ENCODE results near the gene SLC25A28. TPM values are rescaled to one million over a fixed set of nuclear protein-coding genes. Genes with fewer than 3 reads are reported as not detected.

Gene SLC25A28
- total RNA-seq, 1 experiment from 2014 or later = 36.7 TPM

DNA sequence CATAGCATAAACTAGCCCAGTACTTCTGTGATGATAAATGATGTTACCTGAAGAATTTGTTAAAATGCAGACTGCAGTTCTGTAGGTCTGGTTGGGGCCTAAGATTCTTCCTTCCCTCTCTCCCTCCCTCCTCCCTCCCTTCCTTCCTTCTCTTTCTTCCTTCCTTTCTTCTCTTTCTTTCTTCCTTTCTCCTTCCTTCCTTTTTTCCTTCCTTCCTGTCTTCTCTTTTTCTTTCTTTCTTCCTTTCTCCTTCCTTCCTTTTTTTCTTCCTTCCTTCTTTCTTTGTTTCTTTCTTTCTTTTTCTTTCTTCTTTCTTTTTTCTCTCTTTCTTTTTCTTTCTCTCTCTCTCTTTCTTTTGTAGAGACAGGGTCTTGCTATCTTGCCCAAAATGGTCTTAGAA is 3.7 kb upstream of the SLC25A28 start:
- peaks cover 33% of the 10 kb centered on the region for H3K4me1 Mint-ChIP-seq (ENCODE audit: low read depth, unreplicated experiment)
- BruUV-seq (replicated peaks) = no TSS peak
- H3K4me1 ChIP-seq = peaks cover 8% of the 10 kb centered on the region
- H3K27me3 Mint-ChIP-seq (ENCODE audit: insufficient read depth, unreplicated experiment) = no peaks in the 10 kb centered on the region
- ChIA-PET CTCF (no interaction called here), POLR2A (no interaction called here)
- no peak for DNase-seq
- TF ChIP-seq, protein P1, sequence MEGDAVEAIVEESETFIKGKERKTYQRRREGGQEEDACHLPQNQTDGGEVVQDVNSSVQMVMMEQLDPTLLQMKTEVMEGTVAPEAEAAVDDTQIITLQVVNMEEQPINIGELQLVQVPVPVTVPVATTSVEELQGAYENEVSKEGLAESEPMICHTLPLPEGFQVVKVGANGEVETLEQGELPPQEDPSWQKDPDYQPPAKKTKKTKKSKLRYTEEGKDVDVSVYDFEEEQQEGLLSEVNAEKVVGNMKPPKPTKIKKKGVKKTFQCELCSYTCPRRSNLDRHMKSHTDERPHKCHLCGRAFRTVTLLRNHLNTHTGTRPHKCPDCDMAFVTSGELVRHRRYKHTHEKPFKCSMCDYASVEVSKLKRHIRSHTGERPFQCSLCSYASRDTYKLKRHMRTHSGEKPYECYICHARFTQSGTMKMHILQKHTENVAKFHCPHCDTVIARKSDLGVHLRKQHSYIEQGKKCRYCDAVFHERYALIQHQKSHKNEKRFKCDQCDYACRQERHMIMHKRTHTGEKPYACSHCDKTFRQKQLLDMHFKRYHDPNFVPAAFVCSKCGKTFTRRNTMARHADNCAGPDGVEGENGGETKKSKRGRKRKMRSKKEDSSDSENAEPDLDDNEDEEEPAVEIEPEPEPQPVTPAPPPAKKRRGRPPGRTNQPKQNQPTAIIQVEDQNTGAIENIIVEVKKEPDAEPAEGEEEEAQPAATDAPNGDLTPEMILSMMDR (IDR thresholded peaks at IDR 0.05; ENCODE audit: insufficient read depth in 1 of 2, low read depth in 1 of 2, low read length in 1 of 2, severe bottlenecking in 1 of 2, unreplicated experiment in 1 of 2) = no peak
- no peak overlapping the region for H3K4me3 ChIP-seq (ENCODE audit: low read depth, low read length)
- peaks cover 14% of the 10 kb centered on the region for H3K36me3 Mint-ChIP-seq (ENCODE audit: insufficient read depth, unreplicated experiment)
- H3K9me3 ChIP-seq = no peaks in the 10 kb centered on the region
- intact Hi-C loops (cut with micrococcal nuclease; ENCODE audit: unreplicated experiment) = no loop called here
- no peaks in the 10 kb centered on the region for H3K27me3 ChIP-seq (replicated peaks; ENCODE audit: control insufficient read depth, insufficient read depth, low read length)
- peaks cover 10% of the 10 kb centered on the region for H3K9me3 Mint-ChIP-seq (ENCODE audit: unreplicated experiment)
- no peak overlapping the region for H3K4me3 Mint-ChIP-seq (ENCODE audit: unreplicated experiment)
- H3K27ac Mint-ChIP-seq (ENCODE audit: unreplicated experiment) = no peak overlapping the region
- no peaks in the 10 kb centered on the region for H3K36me3 ChIP-seq (ENCODE audit: control insufficient read depth, insufficient read depth, low read length)

- DNase-seq = no peak
- H3K4me3 Mint-ChIP-seq (ENCODE audit: unreplicated experiment) = peak overlapping the region; percentile 68
- CTCF ChIA-PET = interaction anchor here (0.6 to 2.4 kb wide), 7 partner anchors 9 to 1475 kb away, joined by 3 to 7 read pairs (median 4); partner anchors contain the start of gene ENTPD7
These were observed 1.4 kb upstream of the SLC25A28 start for GRCh38 chr10:99621454-99622251.

More at GRCh38 chr10:99621454-99622251, 1.4 kb upstream of the SLC25A28 start:
- H3K36me3 ChIP-seq (ENCODE audit: control insufficient read depth, insufficient read depth, low read length) = no peaks in the 10 kb centered on the region
- no peaks in the 10 kb centered on the region for H3K9me3 ChIP-seq
- intact Hi-C loops (cut with micrococcal nuclease; ENCODE audit: unreplicated experiment) = loop anchor here (2.0 kb wide), 3 partner anchors 37 to 191 kb away; partner anchors contain the start of genes ABCC2, ENTPD7 and GOT1
- Mint-ChIP-seq H3K36me3 (ENCODE audit: insufficient read depth, unreplicated experiment) (peaks cover 14% of the 10 kb centered on the region), H3K27ac (ENCODE audit: unreplicated experiment) (peak overlapping the region; percentile 98), H3K4me1 (ENCODE audit: low read depth, unreplicated experiment) (peaks cover 41% of the 10 kb centered on the region), H3K9me3 (ENCODE audit: unreplicated experiment) (peaks cover 10% of the 10 kb centered on the region), H3K27me3 (ENCODE audit: insufficient read depth, unreplicated experiment) (no peaks in the 10 kb centered on the region)
- POLR2A ChIA-PET = interaction anchor here (0.5 to 2.5 kb wide), 8 partner anchors 26 to 1882 kb away, joined by 3 to 27 read pairs (median 4); partner anchors contain the start of genes COX15, CUTC, ENTPD7 and GOT1
- H3K4me1 ChIP-seq = peaks cover 8% of the 10 kb centered on the region
- H3K4me3 ChIP-seq (ENCODE audit: low read depth, low read length) = peak overlapping the region; percentile 71
- TSS peak; percentile 80 for BruUV-seq (replicated peaks)
- TF ChIP-seq, protein P1 (IDR thresholded peaks at IDR 0.05; ENCODE audit: insufficient read depth in 1 of 2, low read depth in 1 of 2, low read length in 1 of 2, severe bottlenecking in 1 of 2, unreplicated experiment in 1 of 2) = no peak
- no peaks in the 10 kb centered on the region for H3K27me3 ChIP-seq (replicated peaks; ENCODE audit: control insufficient read depth, insufficient read depth, low read length)
